ENCODE results near the gene ZEB1.

DNA sequence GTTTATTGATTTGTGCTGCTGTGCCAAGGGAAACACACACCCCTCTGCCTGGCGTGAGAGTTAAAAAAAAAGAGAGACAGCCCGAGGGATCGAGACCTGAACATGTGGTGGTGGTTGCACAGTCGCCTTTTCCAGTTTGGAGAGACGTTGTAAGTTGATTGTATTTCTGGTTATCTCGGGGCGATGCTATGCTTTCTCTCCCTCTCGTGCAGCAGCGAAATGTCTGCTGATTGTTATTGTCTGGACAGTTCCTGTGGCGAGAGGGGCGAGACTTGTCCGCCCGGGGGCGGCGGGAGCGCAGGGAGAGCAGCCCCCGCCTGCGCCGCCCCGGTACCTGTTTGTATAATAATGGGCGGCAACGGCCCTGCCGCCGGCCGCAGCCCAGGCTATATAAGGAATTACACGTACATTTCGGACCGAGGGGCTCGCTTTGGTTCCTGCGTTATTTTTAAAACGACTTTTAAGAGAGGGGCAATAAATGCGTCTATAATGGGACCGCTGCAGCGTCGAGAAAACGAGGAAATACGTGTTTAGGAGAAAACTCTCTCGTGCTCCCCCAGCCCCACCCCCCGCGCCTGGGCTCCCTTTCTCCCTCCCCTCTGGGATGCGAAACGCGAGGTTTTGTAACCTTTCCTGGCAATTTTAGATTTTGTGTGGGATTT is 1.7 kb downstream of the ZEB1 start:
- TF ChIP-seq, protein P1, sequence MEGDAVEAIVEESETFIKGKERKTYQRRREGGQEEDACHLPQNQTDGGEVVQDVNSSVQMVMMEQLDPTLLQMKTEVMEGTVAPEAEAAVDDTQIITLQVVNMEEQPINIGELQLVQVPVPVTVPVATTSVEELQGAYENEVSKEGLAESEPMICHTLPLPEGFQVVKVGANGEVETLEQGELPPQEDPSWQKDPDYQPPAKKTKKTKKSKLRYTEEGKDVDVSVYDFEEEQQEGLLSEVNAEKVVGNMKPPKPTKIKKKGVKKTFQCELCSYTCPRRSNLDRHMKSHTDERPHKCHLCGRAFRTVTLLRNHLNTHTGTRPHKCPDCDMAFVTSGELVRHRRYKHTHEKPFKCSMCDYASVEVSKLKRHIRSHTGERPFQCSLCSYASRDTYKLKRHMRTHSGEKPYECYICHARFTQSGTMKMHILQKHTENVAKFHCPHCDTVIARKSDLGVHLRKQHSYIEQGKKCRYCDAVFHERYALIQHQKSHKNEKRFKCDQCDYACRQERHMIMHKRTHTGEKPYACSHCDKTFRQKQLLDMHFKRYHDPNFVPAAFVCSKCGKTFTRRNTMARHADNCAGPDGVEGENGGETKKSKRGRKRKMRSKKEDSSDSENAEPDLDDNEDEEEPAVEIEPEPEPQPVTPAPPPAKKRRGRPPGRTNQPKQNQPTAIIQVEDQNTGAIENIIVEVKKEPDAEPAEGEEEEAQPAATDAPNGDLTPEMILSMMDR (IDR thresholded peaks at IDR 0.05; ENCODE audit: low read depth, low read length, poor library complexity, severe bottlenecking), result no peak
- TF ChIP-seq EZH2phosphoT487 (IDR thresholded peaks at IDR 0.05; ENCODE audit: borderline replicate concordance, low read length), result no peak

Measured in DOHH2 (cell line).